ENCODE results near the gene DEDD2. TPM values are rescaled to one million over a fixed set of nuclear protein-coding genes. Genes with fewer than 3 reads are reported as not detected.

DEDD2 gene
- total RNA-seq, 2 donors from 2014 or later: 19.2 to 24.8 TPM

GRCh38 chr19:42251572-42252358, 34.3 kb upstream of the DEDD2 start:
- H3K4me3 ChIP-seq: peak overlapping the region; percentile 94 to 97
- peaks cover 17% of the 10 kb centered on the region for H3K36me3 ChIP-seq
- H3K27ac ChIP-seq: peak overlapping the region; percentile 99
- H3K9me3 ChIP-seq: no peaks in the 10 kb centered on the region
- peaks cover 0 to 71% of the 10 kb centered on the region in 2 donors for H3K4me1 ChIP-seq
- DNase-seq (ENCODE audit: low spot score): no peak
- no peak for TF ChIP-seq CTCF (IDR thresholded peaks at IDR 0.05)
- no peaks in the 10 kb centered on the region for H3K27me3 ChIP-seq

GRCh38 chr19:42250666-42251531, 33.4 kb upstream of the DEDD2 start:
- DNase-seq (ENCODE audit: low spot score): peak; percentile 76
- Histone ChIP-seq H3K36me3 (peaks cover 17% of the 10 kb centered on the region), H3K27me3 (no peaks in the 10 kb centered on the region), H3K9me3 (no peaks in the 10 kb centered on the region), H3K4me1 (peaks cover 0 to 73% of the 10 kb centered on the region in 2 donors), H3K27ac (peak overlapping the region; percentile 99), H3K4me3 (peak overlapping the region; percentile 2 to 97)
- no peak for TF ChIP-seq CTCF (IDR thresholded peaks at IDR 0.05)

DNA sequence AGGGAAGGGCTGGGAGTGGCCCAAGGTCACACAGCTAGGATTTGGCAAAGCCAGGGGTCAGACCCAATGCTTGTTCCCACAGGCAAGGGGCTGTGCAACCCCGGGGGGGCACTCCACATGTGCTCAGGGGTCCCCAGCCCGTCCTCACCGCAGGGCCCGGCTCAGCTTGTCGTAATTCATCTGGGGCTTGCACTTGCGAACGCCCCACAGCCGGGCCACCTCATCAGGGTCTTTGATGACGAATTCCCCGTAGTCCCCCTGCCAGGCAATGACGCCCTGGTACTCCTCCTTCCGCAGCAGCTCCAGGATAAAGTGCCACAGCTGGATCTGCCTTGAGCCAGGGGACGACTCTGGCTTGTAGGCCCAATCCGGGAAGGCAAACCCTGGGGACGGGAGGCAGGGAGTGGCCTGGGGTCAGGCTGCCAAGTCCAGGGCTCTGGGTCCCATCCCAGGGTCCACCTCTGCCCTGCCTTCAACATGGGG, 32.7 kb upstream of the DEDD2 start:
- Histone ChIP-seq H3K27ac (peak overlapping the region; percentile 99), H3K4me1 (peaks cover 0 to 80% of the 10 kb centered on the region in 2 donors), H3K36me3 (peaks cover 17% of the 10 kb centered on the region), H3K27me3 (no peaks in the 10 kb centered on the region), H3K9me3 (no peaks in the 10 kb centered on the region), H3K4me3 (peak overlapping the region in 1 of 2 donors; percentile 97)
- DNase-seq (ENCODE audit: low spot score): peak; percentile 73
- no peak for TF ChIP-seq CTCF (IDR thresholded peaks at IDR 0.05)

GRCh38 chr19:42249769-42250168, 32.3 kb upstream of the DEDD2 start:
- Histone ChIP-seq H3K9me3 (no peaks in the 10 kb centered on the region), H3K27ac (peak overlapping the region; percentile 99), H3K27me3 (no peaks in the 10 kb centered on the region), H3K4me3 (no peak overlapping the region), H3K36me3 (peaks cover 17% of the 10 kb centered on the region), H3K4me1 (peaks cover 0 to 84% of the 10 kb centered on the region in 2 donors)
- DNase-seq (ENCODE audit: low spot score): no peak
- TF ChIP-seq CTCF (IDR thresholded peaks at IDR 0.05): no peak

DNA sequence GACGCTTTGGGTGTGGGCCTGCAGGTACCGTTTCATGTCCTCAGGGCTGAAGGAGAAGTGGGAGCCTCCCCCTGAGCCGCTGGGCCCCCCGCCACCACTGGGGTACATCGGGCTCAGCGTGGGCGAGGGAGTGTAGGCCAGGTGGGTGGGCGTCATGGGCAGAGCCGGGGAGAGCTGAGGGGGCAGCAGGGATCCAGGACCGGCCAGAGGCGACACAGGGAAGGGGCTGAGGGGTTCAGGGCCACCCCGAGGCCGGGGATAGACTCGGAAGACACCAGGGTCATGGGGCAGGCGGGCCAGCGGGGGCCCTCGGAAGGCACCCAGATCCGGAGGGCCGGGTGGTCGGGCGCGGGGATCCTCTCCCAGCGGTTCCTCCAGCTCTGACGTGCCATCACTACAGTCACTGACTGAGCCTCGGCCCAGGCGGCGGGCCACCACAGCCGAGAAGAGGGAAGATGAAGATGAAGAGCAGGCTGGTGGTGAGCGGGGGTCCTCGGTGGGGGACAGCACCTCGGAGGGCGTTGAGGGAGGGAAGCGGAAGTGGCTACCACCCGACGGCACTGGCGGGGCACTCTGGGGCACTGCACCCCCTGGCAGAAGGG, 31.8 kb upstream of the DEDD2 start:
- Histone ChIP-seq H3K27me3 (no peaks in the 10 kb centered on the region), H3K9me3 (no peaks in the 10 kb centered on the region), H3K27ac (peak overlapping the region; percentile 99), H3K4me3 (no peak overlapping the region), H3K4me1 (peaks cover 0 to 84% of the 10 kb centered on the region in 2 donors), H3K36me3 (peaks cover 17% of the 10 kb centered on the region)
- TF ChIP-seq CTCF (IDR thresholded peaks at IDR 0.05): no peak
- no peak for DNase-seq (ENCODE audit: low spot score)
